ENCODE measurements around the gene CPEB1.
"Not testable (repeated sequence)": the region's sequence is repeated elsewhere in the genome, so short reads cannot be mapped to it uniquely, and the experiment has no call there.

GRCh38 chr15:82500772-82501171 lies 146.4 kb downstream of the CPEB1 start:
- TF ChIP-seq POLR2A (IDR thresholded peaks at IDR 0.05; ENCODE audit: low read depth, low read length); POLR2AphosphoS5 (IDR thresholded peaks at IDR 0.05; ENCODE audit: low read depth, low read length); TAF1 (IDR thresholded peaks at IDR 0.05; ENCODE audit: borderline replicate concordance, low read depth, low read length): not testable (repeated sequence)

Measured in GM12892 (cell line).